CD4-positive, alpha-beta T cell (primary cell): ENCODE measurements around the gene SELENOF. TPM values are rescaled to one million over a fixed set of nuclear protein-coding genes. Genes with fewer than 3 reads are reported as not detected.
A peak's percentile ranks its signal among the peaks of the same experiment; 100 is the strongest.

Source experiments
- ATAC-seq: fragments of 200-7000 bp; cut with Tn5 transposase; one replicate; pipeline ENCODE4 v1.10.0; 2022; ENCODE audit warnings: mild to moderate bottlenecking; ENCODE audit not compliant: poor library complexity
- CTCF ChIA-PET: fragments of 350-600 bp; sonication (Branson Sonifier 250); formaldehyde crosslinking; loops from one replicate; lab custom pipeline; 2021; ENCODE audit warnings: antibody characterized with exemption, inconsistent platforms; lab: Charles Lee
- POLR2A ChIA-PET: fragments of 350-600 bp; sonication (Branson Sonifier 250); formaldehyde crosslinking; loops from one replicate; lab custom pipeline; 2021; ENCODE audit warnings: antibody characterized with exemption, inconsistent platforms; lab: Charles Lee
- DNase-seq, 14 experiments: peaks; one replicate each; pipeline ENCODE4 v3.0.0-alpha.2; 2013 to 2020; ENCODE audit warnings: mixed read lengths in 2 of 14
- H3K27ac ChIP-seq, 2 donors: one replicate each; pipeline versions ENCODE4 v1.5.1 to v1.7.0; 2013; ENCODE audit warnings: low read length in 2 of 2, low read depth in 1 of 2, mild to moderate bottlenecking in 1 of 2
- H3K27me3 ChIP-seq, 2 experiments: 1 replicate in 1 of 2; 2 replicates in 1 of 2; pipeline versions ENCODE4 v1.6.1 to v1.7.0; 2013; ENCODE audit warnings: low read length in 2 of 2, control low read depth in 1 of 2, mild to moderate bottlenecking in 1 of 2, moderate library complexity in 1 of 2; ENCODE audit not compliant: insufficient read depth in 2 of 2, control insufficient read depth in 1 of 2
- H3K36me3 ChIP-seq: one replicate; pipeline ENCODE4 v1.6.1; 2013; ENCODE audit warnings: low read length, control low read depth; ENCODE audit not compliant: insufficient read depth
- H3K4me1 ChIP-seq: one replicate; pipeline ENCODE4 v1.6.1; 2013; ENCODE audit warnings: low read length, control low read depth; ENCODE audit not compliant: insufficient read depth
- H3K4me3 ChIP-seq: one replicate; pipeline ENCODE4 v1.5.1; 2013; ENCODE audit warnings: mild to moderate bottlenecking, low read length, moderate library complexity
- H3K9me3 ChIP-seq, 2 experiments: 1 replicate in 1 of 2; 2 replicates in 1 of 2; pipeline versions ENCODE4 v1.6.1 to v1.7.0; 2013; ENCODE audit warnings: low read length in 2 of 2, mild to moderate bottlenecking in 2 of 2, control low read depth in 1 of 2, moderate library complexity in 1 of 2; ENCODE audit not compliant: control insufficient read depth in 1 of 2, insufficient read depth in 1 of 2
- H3K27ac Mint-ChIP-seq: one replicate; pipeline ENCODE4 v1.8.0; 2020; ENCODE audit warnings: mixed read lengths
- H3K27me3 Mint-ChIP-seq: one replicate; pipeline ENCODE4 v1.8.0; 2021; ENCODE audit warnings: mixed read lengths
- H3K36me3 Mint-ChIP-seq: one replicate; pipeline ENCODE4 v1.8.0; 2021; ENCODE audit warnings: low read depth, mixed read lengths
- H3K4me1 Mint-ChIP-seq: one replicate; pipeline ENCODE4 v1.8.0; 2021; ENCODE audit warnings: low read depth, mixed read lengths
- H3K4me3 Mint-ChIP-seq: one replicate; pipeline ENCODE4 v1.8.0; 2020; ENCODE audit warnings: mild to moderate bottlenecking, mixed read lengths
- H3K9me3 Mint-ChIP-seq: one replicate; pipeline ENCODE4 v1.8.0; 2020; ENCODE audit warnings: mixed read lengths
- intact Hi-C, 2 experiments: fragments of 100-400 bp; cut with DNase I in 1 of 2; cut with micrococcal nuclease in 1 of 2; formaldehyde crosslinking; loops; one replicate each; pipeline versions ENCODE4 v1.15.1 to v1.9.0; 2023 to 2025; cut with DNase I, micrococcal nuclease
- total RNA-seq, 174 experiments: library from RNA in 2 of 174; stranded (reverse) in 2 of 174; gene quantifications; one replicate each; pipeline ENCODE4 v1.2.3 and lab custom pipeline; 2021 to 2026
- TF ChIP-seq, protein P1 (sequence below): fragments of 200-600 bp; IDR thresholded peaks from one replicate; pipeline ENCODE4 v1.8.0; 2022; ENCODE audit warnings: antibody characterized with exemption, mild to moderate bottlenecking

SELENOF gene
- total RNA-seq, 2 experiments from 2014 or later: 74.1 to 74.9 TPM

DNA sequence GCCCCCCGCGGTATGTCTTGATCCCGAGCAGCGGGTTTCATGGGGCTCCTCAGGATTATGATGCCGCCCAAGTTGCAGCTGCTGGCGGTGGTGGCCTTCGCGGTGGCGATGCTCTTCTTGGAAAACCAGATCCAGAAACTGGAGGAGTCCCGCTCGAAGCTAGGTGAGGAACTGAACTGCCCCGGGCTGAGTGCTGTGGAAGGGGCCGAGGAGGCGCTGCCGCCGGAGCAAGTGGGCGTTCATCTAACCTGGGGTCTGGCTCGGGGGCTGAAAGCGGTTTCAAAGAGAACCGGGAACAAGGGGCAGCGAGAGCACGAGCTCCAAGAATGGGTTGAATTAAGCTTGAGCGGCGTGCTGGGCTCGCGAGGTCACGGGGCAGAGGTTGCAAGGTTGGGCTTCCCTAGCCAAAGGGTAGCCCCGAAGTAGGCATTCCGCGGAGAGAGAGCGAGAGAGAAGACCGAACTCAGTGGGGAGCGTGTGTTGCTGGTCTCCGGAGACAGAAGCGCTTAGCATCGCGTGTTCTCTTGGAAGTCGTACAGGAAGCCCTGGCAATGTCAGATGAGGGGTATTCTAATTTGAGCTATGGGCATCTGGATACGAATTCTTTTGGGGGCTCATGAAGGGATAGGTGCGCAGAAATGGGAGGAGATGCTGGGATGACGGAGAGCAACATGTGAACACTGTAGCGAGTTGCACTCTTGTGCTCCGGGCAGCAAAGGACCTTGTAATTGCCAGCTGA, 1.2 kb upstream of the SELENOF start:
- no peak overlapping the region for H3K27ac Mint-ChIP-seq
- Histone ChIP-seq H3K9me3 (no peaks in the 10 kb centered on the region), H3K27me3 (no peaks in the 10 kb centered on the region), H3K4me3 (peak overlapping the region; percentile 90), H3K36me3 (peaks cover under 1% of the 10 kb centered on the region), H3K4me1 (peaks cover 20% of the 10 kb centered on the region), H3K27ac (peak overlapping the region; percentile 72 to 74)
- no peak overlapping the region for H3K4me3 Mint-ChIP-seq
- DNase-seq (peak; percentile 14 to 75 (median 35)), ATAC-seq (peak; percentile 6)
- intact Hi-C loops: loop anchor here (2.0 to 10.0 kb wide), 7 partner anchors 130 to 528 kb away; partner anchors contain the start of genes SH3GLB1 (in 2 of the 2) and ODF2L (in 1 of the 2)
- H3K36me3 Mint-ChIP-seq: peaks cover 29% of the 10 kb centered on the region
- no peaks in the 10 kb centered on the region for H3K27me3 Mint-ChIP-seq
- peaks cover 46% of the 10 kb centered on the region for H3K4me1 Mint-ChIP-seq
- ChIA-PET POLR2A (interaction anchor here (0.6 to 5.7 kb wide), 10 partner anchors 19 to 1769 kb away, joined by 3 to 103 read pairs (median 4); partner anchors contain the start of genes BCL10, ODF2L, PKN2 and SH3GLB1), CTCF (interaction anchor here (1.3 to 1.4 kb wide), 3 partner anchors 14 to 210 kb away, joined by 3 to 8 read pairs (median 4); partner anchors contain the start of gene SH3GLB1)
- TF ChIP-seq, protein P1, sequence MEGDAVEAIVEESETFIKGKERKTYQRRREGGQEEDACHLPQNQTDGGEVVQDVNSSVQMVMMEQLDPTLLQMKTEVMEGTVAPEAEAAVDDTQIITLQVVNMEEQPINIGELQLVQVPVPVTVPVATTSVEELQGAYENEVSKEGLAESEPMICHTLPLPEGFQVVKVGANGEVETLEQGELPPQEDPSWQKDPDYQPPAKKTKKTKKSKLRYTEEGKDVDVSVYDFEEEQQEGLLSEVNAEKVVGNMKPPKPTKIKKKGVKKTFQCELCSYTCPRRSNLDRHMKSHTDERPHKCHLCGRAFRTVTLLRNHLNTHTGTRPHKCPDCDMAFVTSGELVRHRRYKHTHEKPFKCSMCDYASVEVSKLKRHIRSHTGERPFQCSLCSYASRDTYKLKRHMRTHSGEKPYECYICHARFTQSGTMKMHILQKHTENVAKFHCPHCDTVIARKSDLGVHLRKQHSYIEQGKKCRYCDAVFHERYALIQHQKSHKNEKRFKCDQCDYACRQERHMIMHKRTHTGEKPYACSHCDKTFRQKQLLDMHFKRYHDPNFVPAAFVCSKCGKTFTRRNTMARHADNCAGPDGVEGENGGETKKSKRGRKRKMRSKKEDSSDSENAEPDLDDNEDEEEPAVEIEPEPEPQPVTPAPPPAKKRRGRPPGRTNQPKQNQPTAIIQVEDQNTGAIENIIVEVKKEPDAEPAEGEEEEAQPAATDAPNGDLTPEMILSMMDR: no peak
- no peaks in the 10 kb centered on the region for H3K9me3 Mint-ChIP-seq

DNA sequence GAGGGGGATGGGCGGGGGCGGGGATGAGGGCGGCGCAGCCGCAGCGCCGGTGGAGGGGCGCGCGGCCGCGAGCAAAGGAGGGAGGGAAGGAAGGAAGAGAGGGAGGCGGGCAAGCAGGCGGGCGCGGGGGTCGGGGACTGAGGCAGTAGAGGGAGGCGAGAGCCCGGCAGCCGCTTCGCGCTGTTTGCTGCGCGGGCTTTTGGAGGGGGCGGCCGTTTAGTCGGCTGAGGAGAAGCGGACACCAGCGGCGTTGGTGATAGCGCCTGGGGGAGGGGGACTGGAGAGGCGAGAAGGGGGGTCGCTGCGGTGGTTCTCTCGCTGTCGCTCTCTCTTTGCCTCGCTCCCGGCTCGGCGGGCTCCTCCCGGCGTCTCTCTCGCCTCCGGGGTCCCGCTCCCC, 673 bp upstream of the SELENOF start, which contains the start of gene HS2ST1:
Gene HS2ST1, plus strand, starts transcription at position 35 of the 397 bp plus-strand sequence.
- Histone ChIP-seq H3K27me3 (no peaks in the 10 kb centered on the region), H3K4me1 (peaks cover 22% of the 10 kb centered on the region), H3K27ac (peak within 1 kb of the TSS; percentile 95 to 96), H3K36me3 (peaks cover 4% of the 10 kb centered on the region), H3K9me3 (no peaks in the 10 kb centered on the region), H3K4me3 (peak within 1 kb of the TSS; percentile 90)
- peaks cover 48% of the 10 kb centered on the region for H3K4me1 Mint-ChIP-seq
- ChIA-PET POLR2A (interaction anchor here (0.6 to 5.7 kb wide), 24 partner anchors 11 to 1976 kb away, joined by 3 to 103 read pairs (median 5); partner anchors contain the start of genes BCL10, LMO4, ODF2L and PKN2), CTCF (interaction anchor here (1.3 to 2.7 kb wide), 2 partner anchors 13 to 210 kb away, joined by 3 to 17 read pairs; partner anchors contain the start of gene SH3GLB1)
- no peak within 1 kb of the TSS for H3K4me3 Mint-ChIP-seq
- no peaks in the 10 kb centered on the region for H3K27me3 Mint-ChIP-seq
- peaks cover 29% of the 10 kb centered on the region for H3K36me3 Mint-ChIP-seq
- DNase-seq (no peak), ATAC-seq (no peak)
- H3K27ac Mint-ChIP-seq: no peak within 1 kb of the TSS
- TF ChIP-seq, protein P1: no peak
- intact Hi-C loops: loop anchor here (2.0 to 10.0 kb wide), 6 partner anchors 130 to 527 kb away; partner anchors contain the start of genes SH3GLB1 (in 2 of the 2) and ODF2L (in 1 of the 2)
- no peaks in the 10 kb centered on the region for H3K9me3 Mint-ChIP-seq

DNA sequence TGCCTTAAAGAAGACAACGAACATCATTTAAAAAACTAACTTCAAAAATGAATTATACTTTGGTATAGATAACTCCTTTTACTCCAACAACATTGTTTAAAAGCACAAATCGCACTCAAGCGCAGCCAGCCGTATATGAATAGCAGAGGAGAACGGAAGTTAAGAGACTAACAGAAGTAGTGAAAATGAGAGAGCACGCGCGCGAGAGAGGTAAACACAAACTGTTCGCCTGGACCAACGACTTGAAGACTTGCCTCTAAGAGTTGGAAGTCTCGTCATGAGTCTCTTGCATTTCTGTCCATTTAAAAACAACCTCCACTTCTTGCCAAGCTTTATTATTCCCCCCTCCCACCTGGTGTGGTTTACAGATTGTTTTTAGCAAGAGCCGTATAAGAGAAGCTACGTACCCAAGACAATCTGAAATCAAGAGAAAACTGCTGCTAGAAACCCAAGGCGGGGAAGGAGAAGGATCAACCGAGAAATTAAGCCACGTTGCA, 479 bp downstream of the SELENOF start:
- Mint-ChIP-seq H3K36me3 (peaks cover 38% of the 10 kb centered on the region), H3K4me3 (no peak overlapping the region), H3K27ac (no peak overlapping the region), H3K27me3 (no peaks in the 10 kb centered on the region), H3K4me1 (peaks cover 59% of the 10 kb centered on the region), H3K9me3 (no peaks in the 10 kb centered on the region)
- peaks cover 25% of the 10 kb centered on the region for H3K4me1 ChIP-seq
- no peak for ATAC-seq
- peak overlapping the region; percentile 95 to 96 for H3K27ac ChIP-seq
- POLR2A ChIA-PET: interaction anchor here (0.5 to 5.7 kb wide), 17 partner anchors 10 to 1770 kb away, joined by 3 to 103 read pairs (median 6); partner anchors contain the start of genes BCL10, LMO4, ODF2L and PKN2
- CTCF ChIA-PET: interaction anchor here (2.7 kb wide), 1 partner anchor 209 kb away, joined by 17 read pairs; the partner anchor contains the start of gene SH3GLB1
- peak overlapping the region; percentile 64 for H3K4me3 ChIP-seq
- peak in 13 of 14 experiments; percentile 3 to 63 (median 16) for DNase-seq
- TF ChIP-seq, protein P1: no peak
- intact Hi-C loops: loop anchor here (5.0 to 10.0 kb wide), 4 partner anchors 209 to 526 kb away; partner anchors contain the start of genes SH3GLB1 (in 2 of the 2) and ODF2L (in 1 of the 2)
- H3K36me3 ChIP-seq: peaks cover 4% of the 10 kb centered on the region
- H3K27me3 ChIP-seq: no peaks in the 10 kb centered on the region
- H3K9me3 ChIP-seq: no peaks in the 10 kb centered on the region
